ENCODE results near the gene SPDYA. TPM values are rescaled to one million over a fixed set of nuclear protein-coding genes. Genes with fewer than 3 reads are reported as not detected.

Gene SPDYA
- total and polyA plus RNA-seq, 2 of the 13 experiments (the other 11 are each of a cell fraction or from before 2014, with no cell fraction given) = 0.32 to 0.75 TPM

DNA sequence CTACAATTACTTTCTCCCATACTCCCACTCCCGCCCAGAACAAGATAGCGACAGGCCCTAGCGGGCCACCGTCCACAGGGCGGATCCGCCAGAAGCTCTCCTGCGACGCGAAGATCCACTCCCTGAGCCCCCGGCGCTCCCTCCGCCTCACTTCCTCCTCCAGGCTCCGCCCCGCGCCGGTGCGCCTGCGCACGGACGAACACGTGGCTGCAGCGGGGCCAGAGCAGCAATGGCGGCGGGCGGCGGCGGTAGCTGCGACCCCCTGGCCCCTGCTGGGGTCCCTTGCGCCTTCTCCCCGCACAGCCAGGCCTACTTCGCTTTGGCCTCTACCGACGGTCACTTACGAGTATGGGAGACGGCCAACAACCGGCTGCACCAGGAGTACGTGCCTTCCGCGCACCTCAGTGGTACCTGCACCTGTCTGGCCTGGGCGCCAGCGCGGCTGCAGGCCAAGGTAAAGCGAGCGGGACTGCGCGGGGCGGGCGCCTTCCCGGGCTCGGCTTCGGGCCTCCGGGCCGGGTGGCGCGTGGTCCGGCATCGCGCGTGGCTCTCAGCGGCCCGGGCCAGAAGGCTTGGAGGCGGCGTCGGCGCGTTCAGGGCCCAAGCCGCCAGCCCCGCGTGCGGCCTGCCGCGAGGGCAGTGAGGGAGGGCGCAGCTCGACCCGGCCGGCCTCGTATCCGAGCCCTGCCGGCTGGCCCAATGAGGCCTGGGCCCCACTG lies 84.0 kb downstream of the SPDYA start, which contains the start of gene WDR43 (continued):
- peak; percentile 65; the same call in 1 of the 2 replicates for TF ChIP-seq ELF4 (CRISPR knock-in tag; IDR thresholded peaks at IDR 0.05; ENCODE audit: borderline replicate concordance)
- TF ChIP-seq TBL1XR1 (IDR thresholded peaks at IDR 0.05; ENCODE audit: borderline replicate concordance, low read length, partially characterized antibody) = peak; percentile 61
- peak; percentile 89; the same call in 1 of the 2 replicates for TF ChIP-seq SMAD1 (CRISPR knock-in tag; IDR thresholded peaks at IDR 0.05; ENCODE audit: borderline replicate concordance, low read depth)
- TF ChIP-seq MEIS1 (CRISPR knock-in tag; IDR thresholded peaks at IDR 0.05; ENCODE audit: borderline replicate concordance) = peak; percentile 76; the same call in 1 of the 2 replicates
- peak; percentile 81; the same call in 1 of the 2 replicates for TF ChIP-seq ZC3H4 (CRISPR knock-in tag; IDR thresholded peaks at IDR 0.05; ENCODE audit: borderline replicate concordance)
- TF ChIP-seq CREM (IDR thresholded peaks at IDR 0.05) = peak; percentile 92
- no peak for TF ChIP-seq CREM (CRISPR knock-in tag; IDR thresholded peaks at IDR 0.05)
- TF ChIP-seq, protein P1, sequence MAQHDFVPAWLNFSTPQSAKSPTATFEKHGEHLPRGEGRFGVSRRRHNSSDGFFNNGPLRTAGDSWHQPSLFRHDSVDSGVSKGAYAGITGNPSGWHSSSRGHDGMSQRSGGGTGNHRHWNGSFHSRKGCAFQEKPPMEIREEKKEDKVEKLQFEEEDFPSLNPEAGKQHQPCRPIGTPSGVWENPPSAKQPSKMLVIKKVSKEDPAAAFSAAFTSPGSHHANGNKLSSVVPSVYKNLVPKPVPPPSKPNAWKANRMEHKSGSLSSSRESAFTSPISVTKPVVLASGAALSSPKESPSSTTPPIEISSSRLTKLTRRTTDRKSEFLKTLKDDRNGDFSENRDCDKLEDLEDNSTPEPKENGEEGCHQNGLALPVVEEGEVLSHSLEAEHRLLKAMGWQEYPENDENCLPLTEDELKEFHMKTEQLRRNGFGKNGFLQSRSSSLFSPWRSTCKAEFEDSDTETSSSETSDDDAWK (CRISPR knock-in tag; IDR thresholded peaks at IDR 0.05) = no peak
- TF ChIP-seq ZNF800 (CRISPR knock-in tag; IDR thresholded peaks at IDR 0.05) = no peak
- no peak for TF ChIP-seq ZNF703 (CRISPR knock-in tag; IDR thresholded peaks at IDR 0.05; ENCODE audit: borderline replicate concordance)
- TF ChIP-seq, protein P2, sequence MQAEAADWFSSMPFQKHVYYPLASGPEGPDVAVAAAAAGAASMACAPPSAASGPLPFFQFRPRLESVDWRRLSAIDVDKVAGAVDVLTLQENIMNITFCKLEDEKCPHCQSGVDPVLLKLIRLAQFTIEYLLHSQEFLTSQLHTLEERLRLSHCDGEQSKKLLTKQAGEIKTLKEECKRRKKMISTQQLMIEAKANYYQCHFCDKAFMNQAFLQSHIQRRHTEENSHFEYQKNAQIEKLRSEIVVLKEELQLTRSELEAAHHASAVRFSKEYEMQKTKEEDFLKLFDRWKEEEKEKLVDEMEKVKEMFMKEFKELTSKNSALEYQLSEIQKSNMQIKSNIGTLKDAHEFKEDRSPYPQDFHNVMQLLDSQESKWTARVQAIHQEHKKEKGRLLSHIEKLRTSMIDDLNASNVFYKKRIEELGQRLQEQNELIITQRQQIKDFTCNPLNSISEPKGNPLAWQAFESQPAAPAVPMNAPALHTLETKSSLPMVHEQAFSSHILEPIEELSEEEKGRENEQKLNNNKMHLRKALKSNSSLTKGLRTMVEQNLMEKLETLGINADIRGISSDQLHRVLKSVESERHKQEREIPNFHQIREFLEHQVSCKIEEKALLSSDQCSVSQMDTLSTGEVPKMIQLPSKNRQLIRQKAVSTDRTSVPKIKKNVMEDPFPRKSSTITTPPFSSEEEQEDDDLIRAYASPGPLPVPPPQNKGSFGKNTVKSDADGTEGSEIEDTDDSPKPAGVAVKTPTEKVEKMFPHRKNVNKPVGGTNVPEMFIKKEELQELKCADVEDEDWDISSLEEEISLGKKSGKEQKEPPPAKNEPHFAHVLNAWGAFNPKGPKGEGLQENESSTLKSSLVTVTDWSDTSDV (CRISPR knock-in tag; IDR thresholded peaks at IDR 0.05) = peak; percentile 94; the same call in 1 of the 2 replicates
- TF ChIP-seq ZNF710 (CRISPR knock-in tag; IDR thresholded peaks at IDR 0.05; ENCODE audit: borderline replicate concordance) = peak; percentile 26; the same call in 1 of the 2 replicates
- no peak; the same call in none of the 2 replicates for TF ChIP-seq SAFB2 (CRISPR knock-in tag; IDR thresholded peaks at IDR 0.05; ENCODE audit: borderline replicate concordance, low read depth)
- TF ChIP-seq MED8 (CRISPR knock-in tag; IDR thresholded peaks at IDR 0.05; ENCODE audit: insufficient replicate concordance) = peak; percentile 83
- peak; percentile 100 for TF ChIP-seq YEATS4 (CRISPR knock-in tag; IDR thresholded peaks at IDR 0.05; ENCODE audit: borderline replicate concordance)

Data from HepG2 (cell line).